Epithelial cell of proximal tubule (primary cell): ENCODE data around the gene C19orf47. TPM values are rescaled to one million over a fixed set of nuclear protein-coding genes. Genes with fewer than 3 reads are reported as not detected.

Experiments used
- DNase-seq: peaks from one replicate; pipeline ENCODE4 v3.0.0-alpha.2; 2011; ENCODE audit warnings: low read depth
- H3K4me3 ChIP-seq: 2 replicates; pipeline ENCODE4 v1.5.1; 2011; ENCODE audit warnings: low read depth, mild to moderate bottlenecking, low read length
- total RNA-seq: library from RNA; depleted of rRNA; stranded (reverse); fragments of >200 nt; gene quantifications from 2 replicates; pipeline ENCODE4 v1.2.3, GENCODE V29; 2015
- TF ChIP-seq, protein P1 (sequence below): conservative IDR thresholded peaks from 2 replicates; pipeline ENCODE4 v1.5.1; 2012; ENCODE audit warnings: low read depth, mild to moderate bottlenecking, low read length

C19orf47 gene
- total RNA-seq, 1 donor from 2014 or later: 13.5 TPM

DNA sequence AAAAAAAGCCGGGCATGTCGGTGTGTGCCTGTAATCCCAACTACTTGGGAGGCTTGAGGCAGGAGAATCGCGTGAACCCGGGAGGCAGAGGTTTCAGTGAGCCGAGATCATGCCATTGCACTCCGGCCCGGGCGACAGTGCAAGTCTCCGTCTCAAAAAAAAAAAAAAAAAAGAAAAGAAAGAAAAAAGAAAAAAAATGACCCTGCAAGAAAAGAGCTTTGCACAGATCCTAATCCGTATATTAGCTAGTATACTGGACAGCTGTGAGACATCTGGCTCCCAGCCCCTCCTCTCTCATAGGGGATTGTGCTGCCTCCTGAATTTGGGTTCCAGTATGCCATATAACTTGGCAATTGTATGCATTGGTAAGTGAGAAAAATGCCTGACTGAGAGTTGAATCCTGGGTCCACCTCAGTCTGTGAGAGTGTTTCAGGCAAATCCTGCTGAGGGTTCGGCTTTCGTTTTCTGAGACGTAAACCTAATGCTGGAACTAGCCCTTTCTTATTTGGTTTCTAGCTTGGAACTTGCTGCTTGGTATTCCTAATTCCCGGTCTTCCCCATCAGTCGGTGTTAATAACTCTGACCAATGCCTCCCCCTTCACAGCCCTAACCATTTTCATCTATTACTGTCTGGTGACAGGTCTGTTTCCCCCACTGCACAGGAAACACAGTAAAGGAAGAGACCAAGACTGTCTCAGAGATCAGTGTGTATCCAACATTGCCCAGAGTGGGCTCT lies 61.8 kb downstream of the C19orf47 start:
- DNase-seq: no peak
- TF ChIP-seq, protein P1, sequence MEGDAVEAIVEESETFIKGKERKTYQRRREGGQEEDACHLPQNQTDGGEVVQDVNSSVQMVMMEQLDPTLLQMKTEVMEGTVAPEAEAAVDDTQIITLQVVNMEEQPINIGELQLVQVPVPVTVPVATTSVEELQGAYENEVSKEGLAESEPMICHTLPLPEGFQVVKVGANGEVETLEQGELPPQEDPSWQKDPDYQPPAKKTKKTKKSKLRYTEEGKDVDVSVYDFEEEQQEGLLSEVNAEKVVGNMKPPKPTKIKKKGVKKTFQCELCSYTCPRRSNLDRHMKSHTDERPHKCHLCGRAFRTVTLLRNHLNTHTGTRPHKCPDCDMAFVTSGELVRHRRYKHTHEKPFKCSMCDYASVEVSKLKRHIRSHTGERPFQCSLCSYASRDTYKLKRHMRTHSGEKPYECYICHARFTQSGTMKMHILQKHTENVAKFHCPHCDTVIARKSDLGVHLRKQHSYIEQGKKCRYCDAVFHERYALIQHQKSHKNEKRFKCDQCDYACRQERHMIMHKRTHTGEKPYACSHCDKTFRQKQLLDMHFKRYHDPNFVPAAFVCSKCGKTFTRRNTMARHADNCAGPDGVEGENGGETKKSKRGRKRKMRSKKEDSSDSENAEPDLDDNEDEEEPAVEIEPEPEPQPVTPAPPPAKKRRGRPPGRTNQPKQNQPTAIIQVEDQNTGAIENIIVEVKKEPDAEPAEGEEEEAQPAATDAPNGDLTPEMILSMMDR: no peak
- H3K4me3 ChIP-seq: peak overlapping the region; percentile 54

DNA sequence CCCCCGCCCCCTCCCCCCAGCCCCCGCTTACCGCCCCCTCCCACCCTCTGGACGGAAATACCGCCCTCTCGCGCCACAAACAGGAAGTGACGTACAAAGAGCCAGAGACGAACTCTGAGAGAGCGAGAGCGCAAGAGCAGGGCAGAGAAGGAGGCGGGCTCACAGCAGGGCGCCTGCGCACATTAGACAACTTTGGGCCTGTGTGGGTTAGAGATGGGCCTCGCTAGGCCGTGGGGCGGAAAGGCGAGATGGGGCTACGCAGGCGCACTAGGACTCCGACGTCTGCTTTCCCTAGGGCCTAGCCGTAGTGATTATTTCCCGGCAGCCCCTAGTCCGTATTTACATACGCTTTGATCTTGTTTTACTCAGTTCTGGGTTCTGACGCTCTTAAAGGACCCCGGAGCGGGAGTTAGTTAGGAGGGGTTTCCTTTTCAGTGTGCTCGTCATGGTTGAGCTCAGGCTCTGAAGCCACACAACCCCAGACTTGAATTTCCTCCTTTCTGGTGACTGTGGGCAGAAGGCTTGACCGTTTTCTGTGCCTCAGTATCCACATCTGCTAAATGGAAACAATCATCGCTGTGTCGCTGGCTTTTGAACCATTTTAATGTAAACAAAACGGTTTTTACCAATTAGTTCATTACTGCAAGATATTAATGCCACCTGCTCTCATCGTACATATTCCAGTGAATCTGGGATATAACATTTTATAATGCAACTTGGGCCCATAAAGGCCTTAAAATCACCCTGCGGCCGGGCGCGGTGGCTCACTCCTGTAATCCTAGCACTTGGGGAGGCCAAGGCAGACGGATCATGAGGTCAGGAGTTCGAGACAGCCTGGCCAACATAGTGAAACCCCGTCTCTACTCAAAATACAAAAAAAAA lies 62.6 kb downstream of the C19orf47 start:
- DNase-seq: peak; percentile 90
- TF ChIP-seq, protein P1: no peak
- H3K4me3 ChIP-seq: peak overlapping the region; percentile 73

DNA sequence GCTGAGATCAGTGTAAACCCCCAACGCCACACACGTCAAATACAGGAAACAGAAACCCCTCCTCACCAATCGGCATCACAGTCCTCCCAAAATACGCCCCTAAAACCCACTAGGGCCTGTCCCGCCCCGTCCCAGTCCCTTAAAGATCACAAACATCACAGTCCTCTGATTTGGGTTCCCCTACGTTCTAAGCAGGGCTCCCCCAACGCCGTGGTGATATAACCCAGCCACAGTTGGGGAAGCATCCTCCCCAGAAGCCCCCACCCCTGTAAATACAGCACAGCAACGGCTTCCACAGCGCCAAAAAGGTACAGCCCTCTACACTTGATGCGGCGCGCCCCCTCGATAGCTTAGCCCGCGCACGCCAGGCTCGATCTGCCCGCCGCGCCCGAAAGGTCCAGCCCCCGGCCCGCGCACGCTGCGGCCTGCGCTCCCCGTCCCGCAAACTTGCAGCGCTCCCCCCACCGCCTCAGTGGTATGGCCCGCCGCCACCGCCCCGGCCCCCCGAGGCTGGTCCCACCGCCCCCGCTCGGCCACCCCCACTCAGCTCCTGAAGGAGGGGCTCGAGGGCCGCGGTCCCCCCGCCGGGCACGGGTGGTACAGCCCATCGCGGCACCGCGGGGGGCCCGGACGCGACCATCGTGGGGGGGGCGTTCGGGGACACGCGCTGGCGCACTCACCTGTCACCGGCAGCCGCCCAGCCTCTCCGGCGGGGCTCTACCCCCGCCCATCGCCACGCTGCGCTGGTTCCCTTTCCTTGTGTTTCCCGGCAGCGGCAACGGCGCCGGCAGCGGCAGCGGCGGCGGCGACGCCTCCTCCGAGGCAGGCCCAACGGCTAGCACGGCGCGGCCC lies 63.5 kb downstream of the C19orf47 start, which contains the start of gene AKT2:
AKT2 (minus strand) TSS at position 845 of the 852 bp plus-strand sequence. CDS start 20,078 bp downstream, outside the sequence.
- TF ChIP-seq, protein P1: no peak
- DNase-seq: no peak
- peak within 1 kb of the TSS; percentile 73 for H3K4me3 ChIP-seq

DNA sequence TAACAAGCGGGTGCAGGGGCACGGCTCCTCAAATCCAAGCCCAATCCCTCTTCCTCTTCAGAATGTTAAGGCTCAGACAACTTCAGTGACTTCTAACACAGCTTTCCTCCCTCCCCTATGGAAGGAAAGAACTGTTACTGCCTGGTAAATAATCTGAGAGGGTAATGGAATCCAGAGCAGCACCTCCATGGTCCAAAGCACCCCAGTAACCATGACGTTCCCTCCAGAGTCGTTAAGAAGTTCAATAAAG lies 64.0 kb downstream of the C19orf47 start:
- DNase-seq: no peak

DNA sequence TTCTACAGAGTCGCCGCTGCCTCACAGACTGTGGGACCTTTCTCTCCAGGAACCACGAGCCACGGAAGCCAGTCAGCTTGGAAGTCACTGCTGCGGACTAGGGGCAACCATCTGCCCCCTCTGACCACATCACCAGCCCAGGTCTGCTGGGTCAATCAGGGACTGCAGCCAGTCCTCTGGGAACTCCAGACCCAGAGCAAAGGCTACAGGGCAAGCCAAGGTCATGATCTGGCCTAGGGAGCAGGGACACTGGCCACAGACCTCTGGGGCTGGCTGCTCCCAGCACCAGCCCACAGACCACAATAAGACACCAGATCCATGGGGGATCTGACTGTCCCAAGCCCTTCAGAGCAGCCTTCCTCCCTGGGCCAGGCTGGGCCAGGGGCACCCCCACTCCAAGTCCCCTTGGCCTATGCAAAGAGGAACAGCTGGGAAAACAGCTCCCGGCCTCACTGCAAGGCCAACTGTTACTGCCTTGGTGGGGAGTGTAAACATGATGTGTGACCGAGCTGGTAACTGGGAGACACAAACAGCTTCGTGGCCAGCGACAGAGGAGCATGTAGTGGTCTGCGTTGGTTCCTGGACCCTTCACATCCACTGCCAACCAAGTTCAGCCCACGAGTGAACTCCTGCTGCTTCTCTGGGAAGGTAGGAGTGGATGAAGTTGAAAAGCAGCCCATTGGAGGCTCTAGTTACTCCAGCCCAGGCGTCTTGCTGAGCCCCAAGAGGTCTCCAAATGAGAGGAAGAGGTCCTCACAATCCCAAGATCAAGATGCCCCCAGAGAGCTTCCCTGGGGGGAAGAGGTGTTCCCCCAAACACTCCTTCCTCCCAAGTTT lies 64.6 kb downstream of the C19orf47 start:
- peak overlapping the region; percentile 73 for H3K4me3 ChIP-seq
- DNase-seq: no peak
- TF ChIP-seq, protein P1: no peak

More for the DNA sequence above, 64.0 kb downstream of the C19orf47 start:
- TF ChIP-seq, protein P1: no peak
- H3K4me3 ChIP-seq: peak overlapping the region; percentile 73

DNA sequence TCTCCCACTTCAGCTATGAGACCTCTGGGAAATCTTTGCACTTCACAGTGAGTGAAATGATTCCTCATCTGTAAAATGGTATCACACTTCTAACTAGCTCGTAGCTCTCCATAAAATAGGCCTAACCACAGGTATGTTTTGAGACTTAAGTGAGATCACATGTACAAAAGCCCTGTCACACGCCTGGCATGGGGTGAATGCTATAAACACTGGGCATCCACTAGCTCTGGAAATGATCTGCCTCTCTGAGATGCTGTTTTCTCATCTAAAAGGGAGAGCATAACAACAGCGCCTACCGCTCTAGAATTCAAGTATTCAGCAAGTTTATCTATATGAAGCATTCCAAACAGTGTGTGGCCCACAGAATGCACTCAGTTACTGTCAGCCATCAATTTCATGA lies 65.3 kb downstream of the C19orf47 start:
- DNase-seq: no peak
- TF ChIP-seq, protein P1: no peak
- H3K4me3 ChIP-seq: peak overlapping the region; percentile 73
